TTC549 (cell line): ENCODE data around the gene IP6K3.

Experiments used
- FAIRE-seq: peaks from 2 replicates; lab custom pipeline; 2012; peaks lifted over from hg19 to GRCh38; lab: Jason Lieb, UNC

The IP6K3 gene

DNA sequence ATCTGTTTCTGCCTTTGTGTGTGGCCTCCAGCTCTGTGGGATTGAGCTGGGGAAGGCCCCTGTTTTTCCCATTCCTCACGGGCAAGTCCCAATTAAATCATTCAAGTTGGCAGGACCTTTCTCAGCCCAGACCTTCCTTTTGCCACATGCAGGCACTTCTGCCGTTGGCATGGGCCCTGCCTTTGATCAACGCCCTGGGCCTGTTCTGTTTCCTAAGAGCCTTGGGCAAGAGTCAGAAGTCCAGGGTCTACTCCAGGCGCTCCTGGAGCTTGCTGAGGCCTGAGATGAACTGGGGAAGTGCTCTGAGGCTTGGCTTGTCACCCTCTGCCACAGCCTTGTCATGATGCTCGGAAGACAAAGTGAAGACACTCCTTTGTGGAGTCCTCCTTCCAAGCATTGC lies 7.1 kb downstream of the IP6K3 start:
- no peak for FAIRE-seq

DNA sequence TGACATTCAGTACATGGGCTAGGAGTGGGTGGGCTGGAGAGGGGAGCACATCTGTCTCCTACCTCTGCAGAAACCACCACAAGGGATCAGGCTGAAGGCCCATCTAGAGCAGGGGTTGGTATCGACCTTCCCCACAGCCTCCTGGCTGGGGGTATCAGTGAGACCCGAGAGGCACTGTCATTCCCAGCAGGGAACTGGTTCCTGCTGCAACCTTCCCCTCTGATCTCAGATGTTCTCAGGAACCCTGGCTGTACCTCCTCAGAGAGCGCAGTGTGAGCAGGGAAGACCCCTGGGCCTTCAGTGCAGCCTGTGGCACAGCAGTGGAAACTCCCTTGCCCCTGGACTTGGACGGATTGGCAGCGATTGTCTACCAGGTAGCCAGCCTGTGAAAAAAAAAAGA lies 7.8 kb downstream of the IP6K3 start:
- no peak for FAIRE-seq

GRCh38 chr6:33738153-33738552 lies 8.6 kb downstream of the IP6K3 start:
- FAIRE-seq: no peak

DNA sequence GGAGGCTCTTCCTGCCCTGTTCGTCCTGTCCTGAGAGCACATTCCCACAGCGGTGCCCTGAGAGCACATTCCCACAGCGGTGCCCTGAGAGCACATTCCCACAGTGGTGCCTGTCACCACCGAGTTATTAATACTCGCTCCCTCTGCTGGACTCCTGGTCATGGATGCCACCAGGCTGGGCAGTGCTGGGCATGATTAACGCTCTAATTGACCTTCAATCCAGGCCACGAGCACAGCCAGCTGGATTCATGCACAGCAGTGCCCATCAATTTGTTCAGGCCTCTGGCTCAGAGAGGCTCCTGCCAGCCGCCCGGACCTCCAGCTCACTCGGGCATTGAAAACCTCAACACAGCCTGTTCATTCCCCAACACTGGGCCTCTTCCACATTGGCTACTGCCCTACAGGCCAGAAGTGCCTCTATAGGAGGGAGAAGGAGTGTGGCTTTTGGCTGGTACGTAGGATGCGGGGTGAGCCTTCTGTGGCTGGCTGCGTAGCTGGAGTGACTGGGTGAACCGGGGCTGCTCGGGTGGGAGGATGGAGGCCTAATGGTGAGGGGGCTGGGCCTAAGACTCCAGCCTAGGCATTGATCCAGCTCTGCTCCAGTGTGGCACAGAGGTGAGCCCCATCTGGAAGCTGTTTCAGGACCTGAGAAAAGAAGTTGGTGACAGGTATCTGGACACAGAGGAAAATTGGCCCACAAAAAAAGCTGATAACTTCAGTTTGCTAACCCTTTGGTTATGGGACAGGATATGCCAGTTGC lies 9.3 kb downstream of the IP6K3 start:
- FAIRE-seq: no peak

DNA sequence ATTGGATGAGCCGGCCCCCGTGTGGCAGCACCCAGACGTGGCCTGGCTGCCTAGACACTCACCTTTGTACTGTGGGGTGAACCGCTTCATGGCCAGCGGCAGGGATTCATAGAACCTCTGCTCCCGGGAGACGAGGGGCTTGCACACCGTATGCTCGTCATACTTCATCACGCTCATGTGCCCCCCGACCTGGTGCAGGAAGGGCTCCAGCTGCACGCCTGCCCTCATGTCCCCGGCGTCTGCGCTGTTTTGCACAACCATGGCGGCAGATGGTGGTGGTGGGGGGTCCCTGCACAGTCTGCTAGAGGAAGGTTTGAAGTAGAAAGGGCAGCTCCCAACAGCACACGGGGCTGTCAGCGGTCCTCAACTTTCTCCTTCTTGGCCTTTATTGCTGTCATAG lies 11.5 kb downstream of the IP6K3 start:
- FAIRE-seq: no peak

GRCh38 chr6:33733709-33734007 lies 13.0 kb downstream of the IP6K3 start:
- no peak for FAIRE-seq

GRCh38 chr6:33732817-33733708 lies 13.6 kb downstream of the IP6K3 start:
- FAIRE-seq: no peak

DNA sequence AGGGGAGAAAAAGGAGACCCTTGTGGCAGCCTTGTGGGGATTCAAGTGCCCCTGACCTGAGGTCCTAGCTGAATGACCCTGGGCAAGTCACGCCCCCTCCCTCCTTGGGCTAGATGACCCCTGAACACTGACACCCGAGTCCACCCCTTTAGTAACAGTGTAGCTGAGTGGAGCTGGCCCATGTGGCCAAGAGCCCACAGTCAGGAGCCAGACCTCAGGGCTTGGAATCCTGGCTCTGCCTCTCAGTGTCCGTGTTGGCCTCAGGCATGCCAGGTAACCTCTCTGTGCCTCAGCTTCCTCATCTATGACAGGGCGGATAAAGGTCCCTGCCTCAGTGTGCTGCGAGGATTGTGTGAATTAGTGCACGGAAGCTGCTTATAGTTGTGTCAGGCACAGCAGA lies 14.3 kb downstream of the IP6K3 start:
- FAIRE-seq: no peak

DNA sequence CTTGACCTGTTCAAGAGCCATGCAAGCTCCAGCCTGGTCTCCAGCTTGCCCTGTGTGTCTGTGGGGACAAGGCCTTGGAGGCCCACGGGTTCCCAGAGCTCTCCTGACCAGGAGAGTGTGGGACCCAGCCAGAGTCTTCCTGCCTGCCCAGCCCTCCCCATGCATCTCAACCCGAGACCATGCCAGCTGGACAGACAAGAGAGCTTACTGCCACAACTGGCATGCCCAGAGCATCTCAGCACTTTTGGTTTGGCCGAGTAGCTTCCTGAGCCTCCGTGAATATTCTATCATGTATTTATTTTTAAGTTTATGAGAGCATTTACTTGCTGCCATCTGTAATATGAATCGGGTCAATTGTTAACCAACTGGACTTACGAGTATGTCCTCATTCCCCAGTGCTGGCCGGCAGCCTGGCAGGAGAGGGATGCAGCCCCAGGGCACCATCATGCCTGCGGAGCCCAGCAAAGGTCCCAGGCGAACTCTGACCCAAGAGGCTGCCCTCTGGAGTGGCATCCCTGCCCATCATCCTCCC lies 14.9 kb downstream of the IP6K3 start:
- FAIRE-seq: no peak

- no peak for FAIRE-seq
Measured at GRCh38 chr6:33731035-33731434, 15.7 kb downstream of the IP6K3 start.

GRCh38 chr6:33730611-33731010 lies 16.1 kb downstream of the IP6K3 start:
- FAIRE-seq: no peak

DNA sequence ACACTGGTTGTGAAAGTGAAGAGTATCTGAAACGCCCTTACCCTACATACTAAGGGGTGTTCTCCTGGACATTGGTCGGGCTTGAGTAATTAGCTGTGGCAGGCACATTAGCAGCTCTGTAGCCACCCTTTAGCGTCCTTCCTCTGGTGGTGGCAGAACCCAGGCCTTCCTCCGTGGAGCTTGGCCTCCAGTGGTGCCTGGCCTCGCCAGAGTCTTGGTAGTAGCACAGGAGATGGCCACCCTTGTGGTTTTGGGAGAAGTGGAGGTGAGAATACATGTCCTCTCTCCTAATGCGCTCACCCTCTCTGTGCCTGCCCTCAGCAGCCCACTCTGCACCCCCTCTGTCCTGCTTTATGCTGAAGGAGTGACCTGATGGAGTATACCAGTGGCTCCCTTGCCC lies 17.6 kb downstream of the IP6K3 start:
- FAIRE-seq: no peak

DNA sequence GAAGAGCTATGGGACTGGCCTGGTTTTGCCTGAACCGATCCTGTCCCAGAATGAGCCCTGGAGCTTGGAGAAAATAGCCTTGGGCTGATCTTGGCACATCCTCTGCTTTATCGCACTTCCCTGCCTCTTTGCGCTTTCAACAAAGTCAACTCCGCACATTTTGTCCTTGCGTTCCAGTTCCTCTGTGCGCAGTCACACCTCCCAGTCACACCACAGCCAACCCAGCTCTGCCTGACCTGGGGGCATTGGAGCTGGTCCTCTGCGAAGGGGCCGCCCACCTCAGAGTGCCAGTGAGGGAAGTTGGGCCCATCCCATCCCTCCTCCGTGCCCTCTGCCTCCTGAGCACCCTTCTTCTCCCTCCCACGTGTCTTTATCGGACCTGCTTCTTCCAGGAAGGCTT lies 18.3 kb downstream of the IP6K3 start:
- no peak for FAIRE-seq

DNA sequence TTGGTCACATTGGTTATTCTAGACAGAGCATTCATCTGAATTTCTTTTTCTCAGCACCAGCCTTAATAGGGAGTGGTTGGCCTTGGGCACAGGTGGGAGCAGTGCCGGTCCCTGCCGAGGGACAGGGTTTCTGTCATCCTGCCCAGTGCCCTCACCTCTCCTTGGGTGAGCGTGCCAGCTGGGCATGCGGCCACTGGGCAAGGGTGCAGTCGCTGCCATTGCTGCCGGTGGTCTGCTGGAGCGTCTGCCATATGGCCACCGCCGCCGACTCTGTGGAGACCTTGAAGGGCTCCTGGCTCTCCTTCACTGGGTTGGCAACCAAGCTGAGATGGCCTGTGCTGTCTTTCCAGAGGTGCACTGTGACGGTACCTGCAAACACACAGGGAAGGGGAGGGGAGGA lies 18.8 kb downstream of the IP6K3 start:
- FAIRE-seq: no peak

DNA sequence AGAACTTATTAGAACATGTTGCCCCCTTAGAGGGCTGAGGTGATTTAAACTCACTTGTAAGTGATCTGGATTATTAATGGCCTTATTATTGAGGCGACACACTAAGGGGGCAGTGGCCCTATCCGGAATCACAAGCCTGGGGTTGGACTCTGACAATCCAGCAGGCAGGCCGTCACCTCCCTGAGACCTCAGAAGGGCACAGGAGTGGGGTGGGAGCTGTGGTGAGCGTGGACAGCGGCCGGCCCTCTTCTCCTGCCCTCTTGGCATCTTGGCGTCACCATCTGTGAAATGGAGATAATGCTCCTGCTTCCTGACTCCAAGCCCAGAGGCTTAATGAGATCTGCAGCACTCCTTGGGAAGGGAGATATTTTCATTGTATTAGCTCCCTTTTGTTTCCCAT lies 19.6 kb downstream of the IP6K3 start:
- no peak for FAIRE-seq

GRCh38 chr6:33726696-33727095 lies 20.0 kb downstream of the IP6K3 start:
- no peak for FAIRE-seq

- FAIRE-seq: no peak
Measured at GRCh38 chr6:33725891-33726673, 20.6 kb downstream of the IP6K3 start.

DNA sequence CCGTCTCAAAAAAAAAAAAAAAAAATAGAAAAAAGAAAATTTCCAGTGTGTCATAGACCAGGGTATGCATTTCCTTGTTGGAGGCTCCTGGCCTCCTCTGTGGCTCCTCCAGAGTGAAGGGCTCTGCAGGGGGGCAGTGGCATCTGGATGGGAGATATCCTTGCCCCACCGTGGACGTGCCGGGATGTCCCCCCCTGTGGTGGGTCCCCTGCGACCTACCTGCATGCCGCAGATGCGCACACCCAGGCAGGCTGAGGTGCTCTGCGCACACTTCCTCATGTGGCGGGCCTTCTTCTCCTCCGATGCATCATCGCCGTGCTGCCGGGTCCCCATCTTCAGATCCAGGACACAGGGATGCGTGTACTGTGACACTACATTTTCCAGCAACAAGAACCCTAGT lies 21.5 kb downstream of the IP6K3 start:
- FAIRE-seq: no peak

DNA sequence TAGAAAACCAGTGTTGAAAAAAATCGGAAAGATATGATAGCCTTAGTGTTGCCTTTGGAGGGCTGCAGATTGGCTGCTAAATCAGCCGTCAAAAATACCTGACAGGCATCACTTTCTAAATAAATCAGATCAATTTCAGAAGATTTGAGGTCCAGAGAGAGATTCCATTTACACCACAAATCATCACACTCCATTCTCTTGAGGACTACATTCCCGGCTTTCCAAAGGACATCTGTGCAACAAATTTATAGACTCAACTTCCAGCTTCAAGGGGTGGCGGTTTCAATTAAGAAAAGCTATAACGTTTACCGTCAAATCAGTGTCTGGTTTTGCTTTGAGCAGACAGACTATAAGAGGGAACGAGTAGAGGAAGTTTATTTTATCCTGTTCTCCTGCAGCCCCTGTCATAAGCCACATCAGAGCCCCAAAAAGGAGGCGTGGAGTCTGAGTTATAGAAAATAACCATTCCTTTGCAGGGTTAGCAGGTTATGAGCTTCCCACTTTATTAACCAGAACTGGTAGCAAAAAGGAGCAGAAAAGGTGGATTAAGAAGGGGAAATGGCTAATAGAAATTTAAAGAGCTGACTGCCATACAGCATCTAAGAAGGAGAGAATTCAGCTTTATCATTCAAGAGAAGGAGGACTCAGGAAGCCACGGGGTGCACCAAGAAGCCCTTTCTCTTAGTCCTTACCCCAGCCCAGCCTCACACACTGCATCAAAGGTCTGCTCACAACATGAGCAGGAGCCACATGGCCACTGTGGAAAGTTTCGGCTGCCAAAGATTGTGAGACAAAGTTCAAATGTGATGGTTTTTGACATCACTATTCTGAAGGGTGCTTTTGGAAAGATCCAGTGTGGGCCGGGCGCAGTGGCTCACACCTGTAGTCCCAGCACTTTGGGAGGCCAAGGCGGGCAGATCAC lies 22.3 kb downstream of the IP6K3 start:
- FAIRE-seq: no peak

- FAIRE-seq: no peak
Measured at GRCh38 chr6:33723371-33724085, 23.2 kb downstream of the IP6K3 start.

- FAIRE-seq: no peak
Measured at GRCh38 chr6:33722103-33722623, 24.5 kb downstream of the IP6K3 start.
